ENCODE data around the gene MAP2K6. TPM values are rescaled to one million over a fixed set of nuclear protein-coding genes. Genes with fewer than 3 reads are reported as not detected.

The MAP2K6 gene
- total and polyA plus RNA-seq, 7 experiments from 2014 or later, result 7.6 to 21.4 (median 18.3) TPM

GRCh38 chr17:69540356-69540755, 125.9 kb downstream of the MAP2K6 start:
- no peak overlapping the region for H3K4me3 Mint-ChIP-seq
- no peak overlapping the region for H3K4me3 ChIP-seq (ENCODE audit: low read length)
- H3K4me1 Mint-ChIP-seq, result no peaks in the 10 kb centered on the region
- intact Hi-C loops (cut with micrococcal nuclease), result no loop called here
- no peak overlapping the region for H3K27ac Mint-ChIP-seq
- H3K4me1 ChIP-seq (ENCODE audit: control insufficient read depth in 2 of 2, insufficient read depth in 2 of 2, low read length in 2 of 2), result no peaks in the 10 kb centered on the region
- POLR2A ChIA-PET, result no interaction called here
- no peaks in the 10 kb centered on the region for H3K27me3 ChIP-seq (ENCODE audit: control insufficient read depth in 2 of 2, insufficient read depth in 2 of 2, low read length in 2 of 2)
- H3K27me3 Mint-ChIP-seq, result no peaks in the 10 kb centered on the region
- H3K27ac ChIP-seq (ENCODE audit: low read depth, low read length), result no peak overlapping the region
- H3K9me3 ChIP-seq (ENCODE audit: control insufficient read depth in 2 of 3, low read length in 3 of 3), result no peaks in the 10 kb centered on the region
- H3K9me3 Mint-ChIP-seq, result peaks cover 0 to 1% (median 0%) of the 10 kb centered on the region in 11 donors
- no peak for DNase-seq
- no peak for ATAC-seq
- CTCF ChIA-PET, result interaction anchor here (0.7 kb wide), 2 partner anchors 16 to 1017 kb away, joined by 3 read pairs; no protein-coding TSS in a partner anchor
- peaks cover 13 to 92% (median 60%) of the 10 kb centered on the region in 5 donors for H3K36me3 Mint-ChIP-seq
- H3K36me3 ChIP-seq (ENCODE audit: control insufficient read depth in 2 of 3, insufficient read depth in 3 of 3, low read length in 3 of 3), result peaks cover 0 to 51% (median 4%) of the 10 kb centered on the region in 3 experiments

DNA sequence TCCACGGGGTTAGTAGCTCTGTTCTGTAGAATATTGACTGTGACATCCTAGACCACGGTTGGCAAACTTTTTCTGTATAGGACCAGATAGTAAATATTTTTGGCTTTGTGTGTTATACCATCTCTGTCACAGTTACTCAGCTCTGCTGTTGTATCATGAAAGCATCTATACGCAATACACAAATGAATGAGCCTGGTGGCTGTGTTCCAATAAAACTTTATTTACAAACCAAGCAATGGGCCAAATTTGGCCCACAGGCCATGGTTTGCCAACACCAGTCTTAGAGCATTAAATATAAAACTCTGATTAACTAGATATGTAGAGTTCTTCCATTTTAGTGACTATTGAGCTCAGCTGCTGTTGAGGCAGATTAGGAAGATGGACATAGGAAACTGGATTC, 132.7 kb downstream of the MAP2K6 start:
- Mint-ChIP-seq H3K27ac (no peak overlapping the region), H3K27me3 (no peaks in the 10 kb centered on the region), H3K9me3 (peaks cover 0 to 4% (median 0%) of the 10 kb centered on the region in 11 donors), H3K4me1 (no peaks in the 10 kb centered on the region), H3K36me3 (peaks cover 5 to 73% (median 51%) of the 10 kb centered on the region in 5 donors), H3K4me3 (no peak overlapping the region)
- no peak overlapping the region for H3K4me3 ChIP-seq (ENCODE audit: low read length)
- H3K27me3 ChIP-seq (ENCODE audit: control insufficient read depth in 2 of 2, insufficient read depth in 2 of 2, low read length in 2 of 2), result no peaks in the 10 kb centered on the region
- intact Hi-C loops (cut with micrococcal nuclease), result no loop called here
- no peaks in the 10 kb centered on the region for H3K4me1 ChIP-seq (ENCODE audit: control insufficient read depth in 2 of 2, insufficient read depth in 2 of 2, low read length in 2 of 2)
- H3K27ac ChIP-seq (ENCODE audit: low read depth, low read length), result no peak overlapping the region
- ATAC-seq, result no peak
- ChIA-PET POLR2A (no interaction called here), CTCF (no interaction called here)
- peaks cover 0 to 11% (median 0%) of the 10 kb centered on the region in 3 experiments for H3K36me3 ChIP-seq (ENCODE audit: control insufficient read depth in 2 of 3, insufficient read depth in 3 of 3, low read length in 3 of 3)
- no peaks in the 10 kb centered on the region for H3K9me3 ChIP-seq (ENCODE audit: control insufficient read depth in 2 of 3, low read length in 3 of 3)
- no peak for DNase-seq

DNA sequence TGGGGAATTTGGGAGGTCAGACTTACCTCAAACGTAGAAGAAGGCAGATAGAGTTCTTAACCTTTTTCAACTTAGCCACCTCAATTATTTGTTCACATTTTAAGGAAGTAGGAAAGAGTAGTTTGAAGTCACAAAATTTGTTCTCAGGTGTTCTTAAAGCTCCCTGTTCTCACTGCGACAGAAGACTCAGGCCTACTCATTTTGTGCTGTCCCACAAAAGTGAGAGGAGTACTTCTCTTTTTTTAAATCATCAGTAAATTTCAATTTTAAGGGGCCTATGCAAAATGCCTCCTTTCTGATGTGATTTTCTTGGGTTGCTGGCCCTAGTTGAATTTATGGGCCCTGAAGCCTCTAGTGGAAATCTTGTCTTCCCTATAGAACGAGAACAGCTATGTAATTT, 133.4 kb downstream of the MAP2K6 start:
- Mint-ChIP-seq H3K9me3 (peaks cover 0 to 7% (median 0%) of the 10 kb centered on the region in 11 donors), H3K36me3 (peaks cover 2 to 73% (median 52%) of the 10 kb centered on the region in 5 donors), H3K4me1 (no peaks in the 10 kb centered on the region), H3K27me3 (no peaks in the 10 kb centered on the region), H3K27ac (no peak overlapping the region), H3K4me3 (no peak overlapping the region)
- ChIA-PET CTCF (no interaction called here), POLR2A (no interaction called here)
- no peak for ATAC-seq
- no peak overlapping the region for H3K4me3 ChIP-seq (ENCODE audit: low read length)
- no peaks in the 10 kb centered on the region for H3K9me3 ChIP-seq (ENCODE audit: control insufficient read depth in 2 of 3, low read length in 3 of 3)
- intact Hi-C loops (cut with micrococcal nuclease), result no loop called here
- H3K27ac ChIP-seq (ENCODE audit: low read depth, low read length), result no peak overlapping the region
- H3K27me3 ChIP-seq (ENCODE audit: control insufficient read depth in 2 of 2, insufficient read depth in 2 of 2, low read length in 2 of 2), result no peaks in the 10 kb centered on the region
- H3K36me3 ChIP-seq (ENCODE audit: control insufficient read depth in 2 of 3, insufficient read depth in 3 of 3, low read length in 3 of 3), result peaks cover 0 to 6% (median 0%) of the 10 kb centered on the region in 3 experiments
- no peak for DNase-seq
- H3K4me1 ChIP-seq (ENCODE audit: control insufficient read depth in 2 of 2, insufficient read depth in 2 of 2, low read length in 2 of 2), result no peaks in the 10 kb centered on the region

DNA sequence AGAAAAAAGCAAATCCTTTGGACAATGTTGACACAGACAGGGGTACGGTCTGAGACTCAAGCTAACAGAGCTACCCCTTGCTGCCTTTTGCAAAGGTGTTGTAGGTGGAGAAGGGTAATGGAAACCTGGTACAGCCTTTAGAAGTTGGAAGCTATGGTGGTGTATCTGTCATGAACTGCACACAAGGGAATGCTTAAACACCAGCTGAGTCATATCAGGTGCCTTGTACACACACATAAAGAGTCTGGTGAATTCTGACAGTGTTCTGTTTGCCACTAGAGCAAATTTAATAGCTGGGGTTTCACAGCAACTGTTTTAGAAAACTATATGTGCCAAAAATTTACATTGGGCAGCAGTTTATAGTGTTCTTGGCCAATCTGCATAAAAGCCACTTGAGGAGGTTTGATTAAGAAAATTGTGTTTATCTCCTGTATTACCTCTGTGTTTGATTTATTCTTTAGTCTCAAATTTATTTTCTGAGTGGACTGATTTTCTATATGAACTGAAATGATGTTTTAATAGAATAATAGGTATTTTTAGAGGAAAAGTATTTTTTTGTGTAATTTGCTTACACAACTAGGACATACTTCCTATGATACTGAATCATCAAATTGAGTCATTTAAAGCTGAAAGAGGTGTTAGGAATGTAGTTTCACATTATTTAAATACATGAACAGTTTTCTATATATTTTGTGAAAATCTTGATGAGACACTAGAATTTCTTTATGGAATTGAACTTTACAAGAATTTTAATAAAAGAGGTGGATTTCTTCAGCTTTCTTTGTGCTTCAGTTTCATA, 136.9 kb downstream of the MAP2K6 start:
- no peaks in the 10 kb centered on the region for H3K4me1 ChIP-seq (ENCODE audit: control insufficient read depth in 2 of 2, insufficient read depth in 2 of 2, low read length in 2 of 2)
- no peak overlapping the region for H3K27ac Mint-ChIP-seq
- H3K9me3 Mint-ChIP-seq, result peaks cover 0 to 8% (median 0%) of the 10 kb centered on the region in 11 donors
- H3K36me3 ChIP-seq (ENCODE audit: control insufficient read depth in 2 of 3, insufficient read depth in 3 of 3, low read length in 3 of 3), result no peaks in the 10 kb centered on the region
- H3K4me3 Mint-ChIP-seq, result no peak overlapping the region
- H3K27me3 Mint-ChIP-seq, result no peaks in the 10 kb centered on the region
- no peaks in the 10 kb centered on the region for H3K9me3 ChIP-seq (ENCODE audit: control insufficient read depth in 2 of 3, low read length in 3 of 3)
- ATAC-seq, result no peak
- H3K27ac ChIP-seq (ENCODE audit: low read depth, low read length), result no peak overlapping the region
- H3K4me3 ChIP-seq (ENCODE audit: low read length), result no peak overlapping the region
- H3K4me1 Mint-ChIP-seq, result no peaks in the 10 kb centered on the region
- H3K36me3 Mint-ChIP-seq, result peaks cover 2 to 59% (median 57%) of the 10 kb centered on the region in 5 donors
- intact Hi-C loops (cut with micrococcal nuclease), result no loop called here
- H3K27me3 ChIP-seq (ENCODE audit: control insufficient read depth in 2 of 2, insufficient read depth in 2 of 2, low read length in 2 of 2), result no peaks in the 10 kb centered on the region
- DNase-seq, result no peak
- CTCF ChIA-PET, result no interaction called here
- POLR2A ChIA-PET, result no interaction called here

- CTCF ChIA-PET, result no interaction called here
Measured at GRCh38 chr17:69552986-69553667, 138.6 kb downstream of the MAP2K6 start.

DNA sequence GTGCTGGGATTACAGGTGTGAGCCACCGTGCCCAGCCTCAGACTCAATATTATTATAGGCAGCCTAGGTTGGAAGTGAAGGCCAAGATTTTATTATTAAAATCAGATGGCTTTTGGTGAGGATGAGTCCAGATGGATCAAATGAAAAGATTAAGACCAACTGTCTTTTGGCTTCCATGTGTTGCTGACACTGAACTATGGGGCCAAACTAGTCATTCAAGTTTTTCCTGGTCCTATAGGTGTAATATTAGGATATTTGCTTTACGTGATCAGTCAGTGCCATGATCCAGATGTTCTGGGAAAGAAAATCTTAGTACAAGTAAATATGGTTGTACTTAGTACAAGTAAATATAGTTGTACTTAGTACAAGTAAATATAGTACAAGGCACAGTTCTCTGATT, 140.6 kb downstream of the MAP2K6 start:
- no peaks in the 10 kb centered on the region for H3K27me3 ChIP-seq (ENCODE audit: control insufficient read depth in 2 of 2, insufficient read depth in 2 of 2, low read length in 2 of 2)
- no peaks in the 10 kb centered on the region for H3K4me1 Mint-ChIP-seq
- ChIA-PET CTCF (no interaction called here), POLR2A (no interaction called here)
- no peaks in the 10 kb centered on the region for H3K27me3 Mint-ChIP-seq
- H3K36me3 ChIP-seq (ENCODE audit: control insufficient read depth in 2 of 3, insufficient read depth in 3 of 3, low read length in 3 of 3), result no peaks in the 10 kb centered on the region
- intact Hi-C loops (cut with micrococcal nuclease), result no loop called here
- no peak overlapping the region for H3K4me3 ChIP-seq (ENCODE audit: low read length)
- no peak overlapping the region for H3K27ac Mint-ChIP-seq
- peaks cover 2 to 45% (median 30%) of the 10 kb centered on the region in 5 donors for H3K36me3 Mint-ChIP-seq
- H3K27ac ChIP-seq (ENCODE audit: low read depth, low read length), result no peak overlapping the region
- DNase-seq, result no peak
- peaks cover 0 to 8% (median 0%) of the 10 kb centered on the region in 11 donors for H3K9me3 Mint-ChIP-seq
- no peak for ATAC-seq
- no peak overlapping the region for H3K4me3 Mint-ChIP-seq
- no peaks in the 10 kb centered on the region for H3K4me1 ChIP-seq (ENCODE audit: control insufficient read depth in 2 of 2, insufficient read depth in 2 of 2, low read length in 2 of 2)
- H3K9me3 ChIP-seq (ENCODE audit: control insufficient read depth in 2 of 3, low read length in 3 of 3), result no peaks in the 10 kb centered on the region

More at GRCh38 chr17:69552986-69553667, 138.6 kb downstream of the MAP2K6 start:
- H3K36me3 ChIP-seq (ENCODE audit: control insufficient read depth in 2 of 3, insufficient read depth in 3 of 3, low read length in 3 of 3), result no peaks in the 10 kb centered on the region
- no peaks in the 10 kb centered on the region for H3K27me3 Mint-ChIP-seq
- POLR2A ChIA-PET, result no interaction called here
- no peak overlapping the region for H3K27ac Mint-ChIP-seq
- intact Hi-C loops (cut with micrococcal nuclease), result no loop called here
- H3K4me3 Mint-ChIP-seq, result no peak overlapping the region
- no peaks in the 10 kb centered on the region for H3K9me3 ChIP-seq (ENCODE audit: control insufficient read depth in 2 of 3, low read length in 3 of 3)
- peaks cover 2 to 47% (median 42%) of the 10 kb centered on the region in 5 donors for H3K36me3 Mint-ChIP-seq
- no peaks in the 10 kb centered on the region for H3K27me3 ChIP-seq (ENCODE audit: control insufficient read depth in 2 of 2, insufficient read depth in 2 of 2, low read length in 2 of 2)
- H3K4me1 Mint-ChIP-seq, result no peaks in the 10 kb centered on the region
- no peaks in the 10 kb centered on the region for H3K4me1 ChIP-seq (ENCODE audit: control insufficient read depth in 2 of 2, insufficient read depth in 2 of 2, low read length in 2 of 2)
- peaks cover 0 to 8% (median 0%) of the 10 kb centered on the region in 11 donors for H3K9me3 Mint-ChIP-seq
- no peak for ATAC-seq
- no peak overlapping the region for H3K4me3 ChIP-seq (ENCODE audit: low read length)
- no peak for DNase-seq
- H3K27ac ChIP-seq (ENCODE audit: low read depth, low read length), result no peak overlapping the region

All from naive thymus-derived CD4-positive, alpha-beta T cell (primary cell).